IMR-90 (cell line): Measurements from ENCODE around the gene TMPRSS6. TPM values are rescaled to one million over a fixed set of nuclear protein-coding genes. Genes with fewer than 3 reads are reported as not detected.

Source experiments
- ATAC-seq: fragments of 200-7000 bp; cut with Tn5 transposase; 2 replicates; pipeline ENCODE4 v1.9.1; 2020; ENCODE audit warnings: low read depth, mild to moderate bottlenecking, moderate library complexity
- BruUV-seq: library from RNA; stranded (reverse); fragments of 400-500 nt; replicated peaks from 2 replicates; lab custom pipeline; 2021; lab: Mats Ljungman, UMichigan
- CTCF ChIA-PET: fragments of 300-600 bp; formaldehyde crosslinking; extraction: SDS; loops from one replicate; lab custom pipeline; 2021; ENCODE audit warnings: antibody characterized with exemption; lab: Yijun Ruan, JAX
- POLR2A ChIA-PET: fragments of 300-600 bp; sonication (Branson Sonifier 250); formaldehyde crosslinking; loops from one replicate; lab custom pipeline; 2022; ENCODE audit warnings: antibody characterized with exemption; ENCODE audit not compliant: unreplicated experiment; lab: Charles Lee
- DNase-seq: peaks from one replicate; pipeline ENCODE4 v3.0.0; 2013
- H2AFZ ChIP-seq: replicated peaks from 2 replicates; pipeline ENCODE3; 2013; ENCODE audit warnings: low read length, mild to moderate bottlenecking; ENCODE audit not compliant: poor library complexity
- H2AK5ac ChIP-seq: 2 replicates; pipeline ENCODE4 v1.6.1; 2013; ENCODE audit warnings: low read depth, low read length, inconsistent platforms
- H2AK9ac ChIP-seq: replicated peaks from 2 replicates; pipeline ENCODE3; 2013; ENCODE audit warnings: mild to moderate bottlenecking, low read depth, low read length, moderate library complexity; ENCODE audit not compliant: poor library complexity
- H2BK120ac ChIP-seq: 2 replicates; pipeline ENCODE4 v1.6.1; 2013; ENCODE audit warnings: low read depth, low read length, inconsistent platforms
- H2BK15ac ChIP-seq: 3 replicates; pipeline ENCODE4 v1.6.1; 2013; ENCODE audit warnings: low read depth, low read length, inconsistent platforms
- H2BK20ac ChIP-seq: 2 replicates; pipeline ENCODE4 v1.6.1; 2013; ENCODE audit warnings: low read depth, mild to moderate bottlenecking, inconsistent platforms, low read length, moderate library complexity
- H2BK5ac ChIP-seq: 2 replicates; pipeline ENCODE4 v1.6.1; 2013; ENCODE audit warnings: mild to moderate bottlenecking, low read depth, low read length, inconsistent platforms; ENCODE audit not compliant: poor library complexity, severe bottlenecking
- H3K14ac ChIP-seq: replicated peaks from 2 replicates; pipeline ENCODE4 v1.6.1; 2013; ENCODE audit warnings: low read depth, low read length, inconsistent platforms
- H3K18ac ChIP-seq: 2 replicates; pipeline ENCODE4 v1.6.1; 2013; ENCODE audit warnings: low read depth, low read length, control low read depth
- H3K23ac ChIP-seq: 2 replicates; pipeline ENCODE4 v1.6.1; 2013; ENCODE audit warnings: low read depth, low read length, inconsistent platforms
- H3K27ac ChIP-seq: 2 replicates; pipeline ENCODE4 v1.5.1; 2013; ENCODE audit warnings: mild to moderate bottlenecking, control low read depth, low read length; ENCODE audit not compliant: insufficient read depth
- H3K27me3 ChIP-seq: 2 replicates; pipeline ENCODE4 v1.6.1; 2013; ENCODE audit warnings: low read length; ENCODE audit not compliant: control insufficient read depth, insufficient read depth
- H3K36me3 ChIP-seq: 2 replicates; pipeline ENCODE4 v1.6.1; 2013; ENCODE audit warnings: low read length, mixed read lengths; ENCODE audit not compliant: control insufficient read depth, insufficient read depth
- H3K4ac ChIP-seq: 2 replicates; pipeline ENCODE4 v1.6.1; 2013; ENCODE audit warnings: low read depth, low read length, inconsistent platforms
- H3K4me1 ChIP-seq: 2 replicates; pipeline ENCODE4 v1.6.1; 2013; ENCODE audit warnings: low read length, mixed read lengths; ENCODE audit not compliant: control insufficient read depth, insufficient read depth
- H3K4me2 ChIP-seq: 2 replicates; pipeline ENCODE4 v1.6.1; 2013; ENCODE audit warnings: low read depth, mild to moderate bottlenecking, control low read depth, low read length, moderate library complexity
- H3K4me3 ChIP-seq: 2 replicates; pipeline ENCODE4 v1.5.1; 2013; ENCODE audit warnings: low read depth, mild to moderate bottlenecking, control low read depth, low read length, moderate library complexity; ENCODE audit not compliant: insufficient read depth
- H3K56ac ChIP-seq: 2 replicates; pipeline ENCODE4 v1.6.1; 2013; ENCODE audit warnings: low read length, inconsistent platforms; ENCODE audit not compliant: insufficient read depth; ENCODE audit errors: extremely low read depth
- H3K79me1 ChIP-seq, 2 experiments: 2 replicates each; pipeline ENCODE4 v1.6.1; 2013; ENCODE audit warnings: low read length in 2 of 2, inconsistent platforms in 1 of 2, low read depth in 1 of 2
- H3K9ac ChIP-seq: 2 replicates; pipeline ENCODE4 v1.6.1; 2013; ENCODE audit warnings: low read depth, low read length, control low read depth
- H3K9me1 ChIP-seq: 2 replicates; pipeline ENCODE4 v1.6.1; 2013; ENCODE audit warnings: low read length, inconsistent platforms; ENCODE audit not compliant: insufficient read depth
- H3K9me3 ChIP-seq: 2 replicates; pipeline ENCODE4 v1.6.1; 2013; ENCODE audit warnings: low read length; ENCODE audit not compliant: control insufficient read depth, insufficient read depth
- H4K20me1 ChIP-seq: 2 replicates; pipeline ENCODE4 v1.6.1; 2013; ENCODE audit warnings: low read length, inconsistent platforms; ENCODE audit not compliant: insufficient read depth
- H4K5ac ChIP-seq: 2 replicates; pipeline ENCODE4 v1.6.1; 2013; ENCODE audit warnings: mild to moderate bottlenecking, low read depth, low read length, control low read depth
- H4K8ac ChIP-seq, 2 experiments: 2 replicates each; pipeline ENCODE4 v1.6.1; 2013; ENCODE audit warnings: low read depth in 2 of 2, low read length in 2 of 2, control low read depth in 1 of 2, inconsistent platforms in 1 of 2
- H4K91ac ChIP-seq: 2 replicates; pipeline ENCODE4 v1.6.1; 2013; ENCODE audit warnings: low read depth, low read length, inconsistent platforms; ENCODE audit not compliant: insufficient read depth
- BHLHE40 ChIP-seq: fragments of 150-350 bp; IDR thresholded peaks from 2 replicates; pipeline ENCODE4 v1.6.1; 2016; ENCODE audit warnings: mild to moderate bottlenecking, low read depth, low read length
- CEBPB ChIP-seq: IDR thresholded peaks from 2 replicates; pipeline ENCODE4 v1.6.1; 2012; ENCODE audit warnings: low read depth, low read length, improper control_type of control experiment
- CHD1 ChIP-seq: IDR thresholded peaks from 2 replicates; pipeline ENCODE4 v1.6.1; 2012; ENCODE audit warnings: low read depth, low read length, improper control_type of control experiment
- FOS ChIP-seq: fragments of 150-350 bp; IDR thresholded peaks from 2 replicates; pipeline ENCODE4 v1.6.1; 2016; ENCODE audit warnings: low read depth, low read length
- MAFK ChIP-seq: IDR thresholded peaks from 2 replicates; pipeline ENCODE4 v1.6.1; 2012; ENCODE audit warnings: low read depth, low read length, improper control_type of control experiment
- MAZ ChIP-seq: IDR thresholded peaks from 2 replicates; pipeline ENCODE4 v1.6.1; 2012; ENCODE audit warnings: low read depth, mild to moderate bottlenecking, low read length, improper control_type of control experiment, moderate library complexity, borderline replicate concordance
- MXI1 ChIP-seq: IDR thresholded peaks from 2 replicates; pipeline ENCODE4 v1.6.1; 2012; ENCODE audit warnings: low read depth, mild to moderate bottlenecking, low read length, moderate library complexity, borderline replicate concordance
- NFE2L2 ChIP-seq: fragments of 150-350 bp; IDR thresholded peaks from 2 replicates; pipeline ENCODE4 v1.6.1; 2016; ENCODE audit warnings: low read depth, mild to moderate bottlenecking, low read length
- POLR2A ChIP-seq: IDR thresholded peaks from 2 replicates; pipeline ENCODE4 v1.6.1; 2012; ENCODE audit warnings: mild to moderate bottlenecking, low read depth, low read length
- RCOR1 ChIP-seq: IDR thresholded peaks from 2 replicates; pipeline ENCODE4 v1.6.1; 2012; ENCODE audit warnings: mild to moderate bottlenecking, low read length, improper control_type of control experiment; ENCODE audit not compliant: insufficient replicate concordance
- whole genome bisulfite sequencing, 2 experiments: methylation state at CpG; one replicate each; pipeline versions ENCODE4 v1.1.5 to v1.1.7; 2013; ENCODE audit warnings: missing lambda C conversion rate in 2 of 2; ENCODE audit not compliant: insufficient read length in 1 of 2; ENCODE audit errors: extremely low coverage in 2 of 2; 5-methylcytosine and 5-hydroxymethylcytosine counted together
- dilution Hi-C: fragments of 300-500 bp; cut with HindIII; formaldehyde crosslinking; loops from one replicate; pipeline ENCODE4 v1.14.3; 2018; ENCODE audit warnings: low sequenced_read_pairs; ENCODE audit not compliant: unreplicated experiment
- in situ Hi-C: fragments of 300-500 bp; cut with MboI; formaldehyde crosslinking; loops from 3 replicates; pipeline ENCODE4 v1.14.3; 2019; ENCODE audit warnings: low sequenced_read_pairs, inconsistent platforms, mixed read lengths
- intact Hi-C: fragments of 100-400 bp; cut with micrococcal nuclease; formaldehyde crosslinking; loops from 2 replicates; pipeline ENCODE4 v1.10.0; 2022
- polyA plus RNA-seq, 3 experiments: library from polyadenylated mRNA; depleted of rRNA; stranded (reverse); fragments of >200 nt; gene quantifications; 2 replicates each; pipeline ENCODE4 v1.2.3, GENCODE V29; 2012; ENCODE audit warnings: low replicate concordance in 1 of 3
- total RNA-seq: library from RNA; depleted of rRNA; stranded (reverse); fragments of >200 nt; gene quantifications from 2 replicates; pipeline ENCODE4 v1.2.3, GENCODE V29; 2012

Gene TMPRSS6
- total and polyA plus RNA-seq, 2 of the 4 experiments (the other 2 are of a cell fraction), result not detected

DNA sequence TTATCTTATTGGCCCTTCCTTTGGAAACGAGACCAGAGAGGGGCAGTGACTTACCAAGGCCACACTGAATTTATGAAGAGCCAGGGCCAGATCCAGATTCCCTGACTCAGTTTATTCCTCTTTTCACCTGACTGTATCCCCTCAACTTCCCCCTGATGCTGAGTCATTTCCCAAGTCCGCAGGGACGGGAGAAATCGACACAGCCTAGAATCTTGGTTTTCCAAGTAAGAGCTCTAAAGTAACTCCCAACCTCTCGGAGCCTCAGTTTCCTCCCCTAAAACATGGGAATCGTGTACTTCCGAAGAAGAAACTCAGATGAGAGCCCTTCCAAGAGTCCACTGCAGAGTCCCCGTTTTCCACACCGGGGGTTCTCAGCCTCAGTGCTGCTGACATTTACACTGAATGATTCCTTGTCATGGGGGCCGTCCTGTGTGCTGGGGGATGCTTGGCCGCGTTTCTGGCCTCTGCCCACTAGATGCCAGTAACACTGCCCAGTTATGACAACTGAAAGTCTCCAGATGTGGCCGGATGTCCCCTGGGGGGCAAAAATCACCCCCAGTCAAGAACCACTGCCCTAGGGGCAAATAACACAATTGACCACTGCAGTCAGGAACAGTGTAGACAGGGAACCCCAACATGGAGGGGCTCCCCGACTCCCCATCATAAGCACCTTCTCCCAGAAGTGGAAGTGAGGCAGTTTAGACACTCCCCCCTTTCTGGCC lies 78.8 kb downstream of the TMPRSS6 start:
- dilution Hi-C loops, result no loop called here
- Histone ChIP-seq H3K9me3 (no peaks in the 10 kb centered on the region), H4K8ac (no peak overlapping the region), H4K91ac (no peak overlapping the region), H3K9me1 (peaks cover 9% of the 10 kb centered on the region; the same call in 1 of the 2 replicates), H2BK5ac (no peak overlapping the region), H2AFZ (no peak overlapping the region), H3K18ac (no peak overlapping the region), H3K36me3 (peaks cover 30% of the 10 kb centered on the region), H4K5ac (no peak overlapping the region), H3K79me1 (peaks cover 0 to 9% of the 10 kb centered on the region in 2 experiments; a peak in 2 of 4 replicates), H3K14ac (no peak overlapping the region), H3K4me1 (no peaks in the 10 kb centered on the region; the same call in 1 of the 2 replicates), H2BK120ac (no peak overlapping the region), H3K4me3 (no peak overlapping the region), H3K9ac (no peak overlapping the region), H2AK5ac (no peak overlapping the region), H2BK15ac (no peak overlapping the region), H3K23ac (no peak overlapping the region), H4K20me1 (peaks cover 8% of the 10 kb centered on the region; the same call in 1 of the 2 replicates), H3K4ac (no peak overlapping the region), H3K56ac (no peak overlapping the region), H2BK20ac (no peak overlapping the region), H3K4me2 (no peak overlapping the region), H3K27ac (no peak overlapping the region), H3K27me3 (peaks cover 5% of the 10 kb centered on the region), H2AK9ac (no peak overlapping the region)
- ChIA-PET CTCF (no interaction called here), POLR2A (no interaction called here)
- no peak for DNase-seq
- TF ChIP-seq BHLHE40 (no peak), FOS (no peak), RCOR1 (no peak), CEBPB (no peak), NFE2L2 (no peak), MXI1 (no peak), CHD1 (no peak), POLR2A (no peak), MAFK (no peak), MAZ (no peak)
- in situ Hi-C loops, result no loop called here
- WGBS, 2 experiments, result 77% methylated on average over 10 of the region's 14 CpGs; no CpG with 5 or more reads in 1 of the 2 experiments
- no peak for ATAC-seq
- intact Hi-C loops, result no loop called here
- BruUV-seq, result no TSS peak
